HG02852 (cell line): ENCODE measurements around the gene FOXG1.

ENCODE experiments used
- ATAC-seq: cut with Tn5 transposase; IDR thresholded peaks from one replicate; pipeline ENCODE4 v1.9.1; 2021; ENCODE audit warnings: mild to moderate bottlenecking, moderate library complexity; ENCODE audit not compliant: unreplicated experiment

FOXG1 gene

DNA sequence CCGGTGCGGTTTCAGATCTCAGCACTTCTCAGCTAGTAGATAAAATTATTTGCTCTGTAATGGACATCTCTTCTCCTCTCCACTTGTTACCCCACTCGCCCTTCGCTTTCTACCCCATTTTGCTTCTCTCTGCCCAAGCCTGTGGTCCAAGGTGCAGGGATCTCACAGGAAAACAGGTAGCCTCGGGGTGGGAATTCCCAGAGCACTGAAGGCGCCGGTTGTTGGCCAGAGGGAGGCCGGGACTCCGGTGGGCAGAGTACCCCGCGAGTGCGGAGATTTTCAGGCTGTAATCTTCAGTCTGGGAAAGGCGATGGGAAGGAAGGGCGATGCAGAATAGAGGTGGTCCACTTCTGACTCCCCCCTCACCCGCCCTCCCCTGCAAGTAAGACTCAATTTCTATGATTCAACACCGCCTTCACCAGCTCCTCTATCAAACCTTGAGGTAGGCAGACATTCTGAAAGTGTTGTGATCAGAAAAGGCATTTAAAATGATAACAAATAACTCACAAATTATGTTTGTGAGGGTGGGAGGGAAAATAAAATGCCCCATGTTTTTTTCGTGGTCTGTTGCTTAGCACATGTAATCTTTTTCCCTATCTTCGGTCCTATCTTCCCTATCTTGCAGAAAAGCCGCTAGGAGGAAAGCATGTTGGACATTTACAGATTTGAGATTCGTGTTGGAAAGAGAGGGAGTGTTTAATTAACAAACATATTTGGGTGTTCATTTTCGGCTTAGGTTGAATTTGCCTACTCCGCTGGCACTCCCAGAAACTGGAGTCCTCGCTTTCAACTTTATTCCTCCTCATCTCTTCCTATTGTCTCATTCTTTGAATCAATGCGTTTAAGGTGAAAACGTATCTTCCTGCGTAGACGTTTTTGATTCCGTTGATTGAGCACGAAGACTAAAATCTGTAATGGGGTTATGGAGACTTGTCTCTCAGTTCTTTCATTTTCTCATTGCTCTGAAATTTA, 8.5 kb downstream of the FOXG1 start:
- ATAC-seq = no peak

- no peak for ATAC-seq
Observed at GRCh38 chr14:28776482-28777266, 10.1 kb downstream of the FOXG1 start.

DNA sequence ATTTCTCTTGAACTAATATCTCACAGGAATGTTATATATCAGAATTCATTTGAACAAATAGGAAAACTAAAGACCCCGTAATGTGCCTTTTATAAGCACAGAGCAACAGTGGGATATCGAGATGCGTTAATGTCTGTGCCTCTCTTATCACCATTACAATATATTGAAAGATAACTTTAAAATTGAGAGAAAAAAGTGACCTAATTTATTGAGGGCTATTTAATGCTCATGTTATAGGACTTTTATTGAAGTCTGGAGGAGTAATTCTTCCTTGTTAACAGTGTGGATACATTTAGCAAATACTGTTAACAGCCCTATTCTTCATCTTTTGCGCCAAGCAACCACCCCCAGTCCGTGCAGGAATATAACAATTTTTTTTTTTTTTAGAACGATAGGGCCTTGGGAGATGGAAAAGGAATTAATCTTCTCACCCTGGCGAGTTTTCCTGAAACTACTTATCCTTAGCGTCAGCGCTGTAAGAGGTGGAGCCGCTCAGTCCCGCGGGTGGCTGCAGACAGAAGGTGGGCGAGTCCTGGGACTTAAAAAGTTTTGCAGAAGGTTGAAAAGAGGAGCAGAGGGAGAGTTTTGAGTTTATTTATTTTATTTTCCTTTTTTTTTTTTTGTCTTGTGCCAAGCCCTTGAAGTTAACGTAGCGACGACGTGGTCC, 11.0 kb downstream of the FOXG1 start:
- no peak for ATAC-seq

DNA sequence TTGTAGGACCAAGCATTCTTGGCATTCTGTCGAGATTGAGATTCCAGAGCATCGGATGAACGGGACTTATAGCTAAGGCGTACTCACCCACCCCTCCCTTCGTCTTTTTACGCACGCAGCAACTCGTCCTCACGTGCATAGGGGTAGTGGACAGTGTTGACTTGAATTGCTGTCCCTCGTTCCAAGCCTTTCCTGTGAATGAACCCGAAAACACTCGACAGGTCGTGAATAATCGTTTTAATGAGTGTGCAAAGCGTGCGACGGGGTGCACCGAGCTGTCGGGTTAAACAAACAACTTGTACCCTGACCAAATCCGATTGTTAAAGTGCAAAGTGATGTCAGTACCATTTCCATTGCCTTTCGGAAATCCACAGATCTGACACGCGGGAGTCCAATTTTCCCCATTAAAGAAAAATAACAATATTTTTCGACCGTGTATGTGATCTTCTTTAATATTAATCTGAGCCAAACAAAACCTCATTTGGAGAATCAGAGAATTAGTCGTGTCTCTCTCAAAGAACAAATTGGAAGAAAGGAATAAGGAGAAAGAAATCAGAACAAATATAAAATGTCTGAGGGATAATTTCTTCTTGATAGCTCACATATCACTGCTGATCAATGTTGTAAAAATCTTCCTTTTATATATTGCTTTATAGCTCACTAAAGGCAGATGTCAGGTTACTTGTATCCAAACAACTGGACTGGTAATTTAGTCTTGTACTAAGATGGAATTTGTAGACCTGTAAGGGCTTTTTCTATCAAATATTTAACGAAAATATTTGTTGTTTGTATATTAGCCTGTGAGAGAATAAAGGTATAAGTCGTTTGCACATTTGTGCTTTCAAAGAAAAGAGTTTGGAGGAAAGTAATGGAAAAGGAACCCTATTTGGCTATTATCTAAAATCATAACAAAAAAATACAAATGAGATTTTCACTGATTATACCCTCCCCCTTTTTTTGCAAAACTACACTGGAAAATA, 11.8 kb downstream of the FOXG1 start:
- no peak for ATAC-seq

GRCh38 chr14:28779456-28779855, 12.9 kb downstream of the FOXG1 start:
- no peak for ATAC-seq

DNA sequence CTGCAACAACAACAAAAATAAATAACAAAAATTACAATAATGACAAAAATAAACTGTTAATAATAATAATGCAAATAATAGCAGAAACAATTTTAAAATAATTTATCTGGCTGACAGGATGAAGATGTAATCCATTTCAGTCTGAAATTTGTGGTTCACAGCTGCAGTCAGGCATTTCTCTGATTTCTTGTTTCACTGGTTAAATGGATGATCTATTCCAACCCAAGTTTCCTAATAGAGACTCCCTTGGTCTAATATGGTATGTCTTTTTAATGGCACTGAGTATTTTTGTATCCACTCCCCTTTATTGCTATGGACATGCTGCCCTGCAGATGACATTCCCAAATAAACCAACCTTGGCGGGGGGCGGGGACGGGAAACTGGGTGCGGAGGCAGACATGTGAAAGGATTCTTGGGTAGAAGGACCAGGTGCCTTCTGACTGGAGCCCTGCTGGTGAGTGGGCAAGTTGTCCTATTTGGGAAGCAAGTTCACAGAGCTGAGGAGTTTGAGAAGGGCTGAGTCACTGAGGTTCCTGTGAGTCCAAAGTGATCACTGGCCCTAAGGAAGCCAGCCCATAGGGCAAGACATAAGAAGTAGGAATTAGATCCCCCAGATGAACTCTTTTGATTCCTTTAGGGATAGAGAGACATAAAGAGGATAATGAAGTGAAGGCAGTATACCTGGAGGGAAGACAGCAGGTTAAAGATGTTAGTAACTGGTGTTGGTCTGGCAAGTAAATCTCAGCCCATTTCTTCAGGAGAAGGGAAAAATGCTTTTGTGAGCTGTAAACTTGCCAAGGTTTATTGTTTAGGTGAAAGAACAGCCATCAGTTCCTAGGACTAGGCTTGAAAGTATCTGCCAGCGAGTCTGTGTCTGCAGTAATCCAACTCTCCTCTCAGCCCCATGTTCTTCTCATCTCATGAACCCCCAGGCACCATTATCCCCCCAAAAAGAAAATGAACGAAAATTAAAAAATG, 14.5 kb downstream of the FOXG1 start:
- no peak for ATAC-seq

- no peak for ATAC-seq
Observed at GRCh38 chr14:28782301-28782700, 15.7 kb downstream of the FOXG1 start.

DNA sequence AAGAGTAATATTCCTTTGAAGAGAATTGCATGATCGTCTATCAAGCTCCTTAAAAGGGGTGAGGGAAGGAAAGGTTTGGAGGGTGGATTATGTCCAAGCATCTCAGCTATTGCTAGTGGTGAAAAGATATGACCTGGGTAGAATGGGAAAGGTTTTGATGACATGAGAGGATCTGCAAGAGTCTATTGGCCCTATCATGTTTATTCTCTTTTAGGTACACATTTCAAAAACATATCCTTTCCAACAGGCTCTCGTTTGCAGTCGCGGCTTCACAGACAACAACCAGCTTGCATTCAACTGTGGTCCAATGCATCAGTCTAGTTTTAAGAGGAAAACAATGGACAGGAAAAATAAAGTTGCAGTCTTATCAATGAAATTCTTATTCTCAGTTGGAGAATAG, 17.1 kb downstream of the FOXG1 start:
- ATAC-seq = no peak

DNA sequence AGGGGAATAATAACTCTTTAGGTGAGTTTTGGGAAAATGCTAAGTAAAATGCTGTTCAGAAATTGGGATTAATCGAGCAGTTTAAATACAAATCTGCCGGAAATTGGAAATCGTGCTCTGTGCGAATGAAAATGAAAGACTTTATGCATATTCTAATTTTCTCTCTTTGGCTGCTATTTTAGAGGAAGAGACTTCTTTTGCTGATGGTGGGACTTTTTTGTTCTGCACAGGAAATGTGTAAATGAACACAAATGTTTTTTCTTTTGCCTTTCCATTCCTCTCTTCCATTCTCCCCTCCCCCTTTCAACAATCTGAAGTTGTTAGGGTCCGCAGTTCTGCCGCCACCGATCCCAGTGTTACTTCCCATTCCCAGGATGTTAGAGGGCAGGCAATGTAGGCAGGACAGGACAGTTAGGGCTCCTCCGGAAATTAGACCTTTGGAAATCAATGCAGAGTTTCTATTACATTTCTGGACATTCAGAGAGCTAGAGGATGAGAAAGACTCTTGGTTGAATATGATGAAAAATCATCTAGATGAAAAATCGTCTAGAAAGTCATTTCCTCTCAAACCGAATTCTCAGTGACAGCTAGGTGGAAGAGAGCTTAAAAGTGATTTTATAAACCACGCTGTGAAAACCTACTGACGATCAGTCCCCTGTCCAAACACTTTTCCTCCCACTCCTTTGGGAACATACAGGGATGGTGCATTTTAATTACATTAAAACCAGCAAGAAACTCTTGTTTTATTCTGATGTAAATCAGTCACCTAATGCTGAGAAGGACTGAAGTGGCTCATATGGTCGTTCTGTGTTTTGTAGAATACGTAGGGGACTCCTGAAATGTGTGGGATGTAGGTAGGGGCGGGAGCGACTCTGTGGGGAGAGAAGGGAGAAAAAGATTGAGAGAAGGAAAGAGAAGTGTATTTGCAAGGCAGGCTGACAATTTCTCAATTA, 17.8 kb downstream of the FOXG1 start:
- ATAC-seq = no peak

- no peak for ATAC-seq
Observed at GRCh38 chr14:28785096-28785952, 18.7 kb downstream of the FOXG1 start.

GRCh38 chr14:28807518-28807917, 40.9 kb downstream of the FOXG1 start:
- no peak for ATAC-seq

DNA sequence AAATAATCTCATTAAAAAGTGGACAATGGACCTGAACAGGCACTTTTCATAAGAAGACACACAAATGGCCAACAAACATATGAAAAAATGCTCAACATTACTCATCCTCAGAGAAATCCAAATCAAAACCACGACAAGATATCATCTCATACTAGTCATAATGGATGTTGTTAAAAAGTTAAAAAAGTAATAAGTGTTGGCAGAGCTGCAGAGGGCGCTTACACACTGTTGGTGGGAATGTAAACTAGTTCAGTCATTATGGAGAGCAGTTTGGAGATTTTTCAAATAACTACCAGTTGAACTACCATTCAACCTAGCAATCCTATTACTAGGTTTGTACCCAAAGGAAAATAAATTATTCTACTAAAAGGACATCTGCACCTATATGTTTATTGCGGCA, 47.2 kb downstream of the FOXG1 start:
- no peak for ATAC-seq
